Measurements from ENCODE around the gene AUTS2. TPM values are rescaled to one million over a fixed set of nuclear protein-coding genes. Genes with fewer than 3 reads are reported as not detected.
"Not testable (repeated sequence)": the region's sequence is repeated elsewhere in the genome, so short reads cannot be mapped to it uniquely, and the experiment has no call there.

Gene AUTS2
- total RNA-seq, 1 experiment from 2014 or later: under 0.01 TPM

DNA sequence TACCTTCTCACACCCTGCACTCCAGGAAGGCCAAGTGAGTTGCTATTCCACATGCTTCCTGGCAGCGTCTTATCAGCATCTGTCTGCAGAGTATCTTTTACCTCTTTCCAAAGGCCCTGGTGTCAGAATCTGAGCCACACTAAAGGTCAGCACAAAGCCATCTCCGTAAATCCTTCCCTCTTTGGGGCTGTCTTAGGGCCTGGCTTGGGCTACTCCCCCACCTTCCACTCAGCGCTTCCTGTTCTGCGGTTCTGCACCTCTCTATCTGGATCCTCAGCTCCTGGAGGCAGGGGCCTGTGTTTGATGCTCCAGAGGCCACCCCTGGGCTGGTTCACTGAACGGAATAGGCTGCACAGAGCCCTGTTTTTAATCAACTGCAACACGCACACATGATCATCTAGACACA lies 1198.8 kb downstream of the AUTS2 start:
- DNase-seq (ENCODE audit: low read depth): no peak

DNA sequence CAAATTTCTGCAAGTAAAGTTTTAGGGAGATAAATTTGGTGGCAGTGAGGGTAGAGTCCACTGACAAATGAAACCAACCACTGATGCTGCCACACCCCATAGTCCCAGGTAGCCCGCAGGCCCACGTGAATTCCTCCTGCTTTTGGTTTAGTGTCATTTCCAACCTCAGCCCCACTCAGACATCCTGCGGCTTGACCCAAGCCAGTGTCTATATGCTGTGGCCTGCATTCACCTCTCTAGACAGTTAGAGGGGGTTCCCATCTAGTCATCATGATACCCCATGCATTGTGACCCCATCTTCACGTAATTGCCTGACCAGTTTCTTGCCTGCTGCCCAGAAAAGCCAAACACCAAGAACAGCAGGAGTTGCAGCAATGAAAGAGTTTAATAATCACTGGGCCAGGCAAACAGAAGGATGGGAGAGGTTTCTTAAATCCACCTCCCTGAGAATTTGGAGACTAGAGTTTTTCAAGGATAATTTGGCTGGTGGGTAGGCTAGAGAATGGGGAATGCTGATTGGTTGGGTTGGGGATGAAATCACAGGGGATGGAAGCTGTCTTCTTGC lies 1201.6 kb downstream of the AUTS2 start:
- no peak for DNase-seq (ENCODE audit: low read depth)

DNA sequence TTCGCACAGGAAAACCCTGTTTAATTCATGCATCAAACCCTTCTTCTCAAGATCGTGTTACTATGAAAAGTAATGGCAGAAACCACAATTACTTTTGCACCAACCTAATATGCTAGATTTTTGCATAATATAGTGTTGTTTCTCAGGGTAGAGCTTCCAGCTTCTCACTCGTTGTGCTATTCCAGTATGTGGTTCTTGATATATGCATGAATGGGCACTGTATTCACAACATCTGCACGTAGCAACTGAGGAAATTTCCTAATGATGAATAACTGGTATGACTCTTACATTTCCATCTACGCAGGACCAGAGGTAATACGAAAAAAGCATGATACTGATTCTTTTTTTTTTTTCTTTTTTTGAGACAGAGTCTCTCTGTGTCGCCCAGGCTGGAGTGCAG lies 1207.1 kb downstream of the AUTS2 start:
- no peak for DNase-seq (ENCODE audit: low read depth)

DNA sequence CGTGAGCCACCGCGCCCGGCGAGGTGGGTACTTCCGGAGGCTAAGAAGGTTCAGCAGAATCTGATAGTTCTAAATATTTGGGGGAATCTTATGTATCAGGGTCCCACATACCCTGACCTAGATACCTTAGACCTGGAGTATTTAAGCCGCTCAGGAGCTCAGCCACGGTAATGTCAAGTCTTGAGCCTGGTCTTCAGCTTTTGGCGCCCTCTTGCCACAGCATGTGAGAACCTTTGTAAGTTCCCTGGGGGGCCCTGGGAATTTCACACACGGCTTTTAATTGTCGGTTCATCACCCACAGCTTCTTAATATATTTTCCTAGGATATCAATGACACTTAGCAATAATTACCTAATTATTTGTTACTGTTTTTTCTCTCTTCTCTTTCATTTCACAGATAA lies 1209.4 kb downstream of the AUTS2 start:
- no peak for DNase-seq (ENCODE audit: low read depth)

DNA sequence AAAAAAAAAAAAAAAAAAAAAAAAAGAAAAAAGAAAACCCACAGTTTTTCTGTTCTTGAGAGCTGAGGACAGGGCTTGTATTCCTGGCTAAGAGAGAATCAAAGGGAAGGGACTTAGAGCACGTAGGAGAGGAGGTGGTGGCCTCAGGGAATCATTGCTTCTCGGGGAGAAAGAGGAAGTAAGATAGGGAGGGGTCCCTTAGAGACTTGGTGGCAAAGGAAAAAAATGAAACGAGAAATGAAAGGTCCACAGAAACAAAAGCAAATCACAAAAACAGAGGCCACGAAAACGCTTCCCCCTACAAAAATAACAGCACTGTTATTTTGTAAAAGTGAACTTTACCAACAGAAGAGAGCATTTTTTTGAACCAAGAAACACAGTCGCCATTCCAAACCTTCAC lies 1210.6 kb downstream of the AUTS2 start:
- DNase-seq (ENCODE audit: low read depth): no peak

DNA sequence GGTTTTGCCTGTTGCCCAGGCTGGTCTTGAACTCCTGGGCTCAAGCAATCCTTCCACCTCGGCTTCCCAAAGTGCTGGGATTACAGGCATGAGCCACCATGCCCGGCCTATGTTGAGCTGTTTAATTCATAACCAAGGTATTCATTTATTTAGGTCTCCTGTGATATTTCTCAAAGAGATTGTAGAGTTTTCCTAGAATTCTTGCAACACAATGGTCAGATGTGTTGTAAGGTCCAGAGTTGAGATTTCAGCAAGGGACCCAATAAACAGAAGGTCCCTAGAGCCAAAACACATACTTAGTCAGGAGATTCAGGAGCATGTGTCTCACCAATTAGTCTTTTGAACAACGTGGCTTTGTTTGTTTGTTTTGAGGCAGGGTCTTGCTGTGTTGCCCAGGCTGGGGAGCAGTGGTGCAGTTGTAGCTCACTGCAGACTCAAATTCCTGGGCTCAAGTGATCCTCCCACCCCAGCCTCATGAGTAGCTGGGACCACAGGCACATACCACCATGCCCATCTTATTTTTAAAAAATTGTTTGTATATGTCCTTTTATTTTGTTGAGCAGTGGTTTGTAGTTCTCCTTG lies 1212.4 kb downstream of the AUTS2 start:
- no peak for DNase-seq (ENCODE audit: low read depth)

DNA sequence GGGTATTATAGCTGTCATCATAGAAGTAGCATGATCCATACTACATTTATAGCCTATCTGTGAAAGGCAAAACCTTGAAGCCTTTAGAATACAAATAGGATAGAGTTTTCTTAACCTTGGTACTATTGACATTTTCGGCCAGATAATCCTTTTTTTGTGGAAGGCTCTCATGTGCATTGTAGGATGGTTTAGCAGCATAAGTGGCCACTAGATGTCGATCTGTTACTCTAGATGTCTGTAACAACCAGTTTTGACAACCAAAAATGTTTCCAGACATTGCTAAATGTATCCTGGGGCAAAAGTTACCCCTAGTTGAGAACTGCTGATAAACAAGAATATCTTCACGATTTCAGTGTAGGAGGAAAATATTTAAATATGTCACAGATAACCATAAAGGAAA lies 1214.2 kb downstream of the AUTS2 start:
- DNase-seq (ENCODE audit: low read depth): no peak

DNA sequence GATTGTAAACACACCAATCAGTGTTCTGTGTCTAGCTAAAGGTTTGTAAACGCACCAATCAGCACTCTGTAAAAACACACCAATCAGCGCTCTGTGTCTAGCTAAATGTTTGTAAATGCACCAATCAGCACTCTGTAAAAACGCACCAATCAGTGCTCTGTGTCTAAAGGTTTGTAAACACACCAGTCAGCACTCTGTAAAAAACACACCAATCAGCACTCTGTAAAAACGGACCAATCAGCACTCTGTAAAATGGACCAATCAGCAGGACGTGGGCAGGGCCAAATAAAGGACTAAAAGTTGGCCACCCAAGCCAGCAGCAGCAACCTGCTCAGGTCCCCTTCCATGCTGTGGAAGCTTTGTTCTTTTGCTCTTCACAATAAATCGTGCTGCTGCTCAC lies 1224.2 kb downstream of the AUTS2 start:
- DNase-seq (ENCODE audit: low read depth): not testable (repeated sequence)

DNA sequence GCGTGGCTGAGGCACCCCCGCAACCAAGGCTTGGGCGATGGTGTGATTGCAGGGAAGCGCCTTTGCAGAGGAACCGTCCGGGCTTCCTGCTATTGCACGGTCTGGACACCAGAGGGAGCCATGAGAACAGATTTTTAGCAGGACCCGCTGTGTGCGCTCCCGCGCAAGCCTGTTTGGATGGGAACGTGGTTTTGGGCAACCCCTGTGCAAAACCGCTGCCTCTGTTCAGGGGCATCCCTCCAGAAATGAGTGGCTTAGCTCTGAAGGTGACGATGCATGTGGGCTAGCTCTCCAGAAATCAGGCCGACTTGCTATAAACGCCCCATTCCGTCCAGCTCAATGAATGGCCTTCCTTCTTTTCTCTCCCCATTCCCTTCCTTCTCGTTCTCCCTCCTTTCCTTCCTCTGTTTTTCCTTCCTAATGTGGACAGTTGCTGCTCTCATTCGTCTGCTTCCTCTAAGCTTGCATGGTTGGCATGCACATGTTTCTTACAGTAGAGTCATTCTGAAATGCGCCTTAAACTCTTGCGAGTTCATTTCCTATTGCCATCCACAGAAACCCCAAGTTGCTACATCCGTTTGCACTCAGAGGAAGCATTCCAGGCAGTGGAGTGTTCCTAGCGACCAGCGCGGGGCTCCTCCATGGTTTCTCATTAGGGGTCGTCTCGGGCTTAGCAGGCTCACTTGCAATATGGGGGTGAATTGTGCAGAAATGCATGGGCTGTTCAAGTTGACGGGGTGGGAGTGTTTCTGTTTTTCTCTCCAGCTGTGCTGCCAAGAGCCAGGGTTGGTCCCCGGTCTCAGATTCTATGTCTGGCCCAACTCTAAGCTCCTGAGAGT lies 1231.2 kb downstream of the AUTS2 start:
- DNase-seq (ENCODE audit: low read depth): peak; percentile 41

DNA sequence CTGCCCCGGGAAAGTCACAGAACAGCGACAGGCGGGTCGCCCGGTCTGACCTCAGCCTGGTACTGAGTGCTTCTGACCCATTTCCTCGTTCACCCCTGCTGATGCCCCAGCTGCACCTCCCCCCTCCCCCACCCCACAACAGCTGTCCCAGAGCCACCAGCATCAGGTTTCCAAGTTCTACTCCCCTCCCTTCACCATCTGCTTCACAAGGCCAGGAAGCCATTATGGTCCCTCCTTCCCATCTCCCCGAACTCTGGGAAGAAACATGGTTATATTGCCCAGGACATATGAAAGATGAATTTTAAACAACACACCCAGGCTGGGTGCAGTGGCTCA lies 1231.8 kb downstream of the AUTS2 start:
- no peak for DNase-seq (ENCODE audit: low read depth)

DNA sequence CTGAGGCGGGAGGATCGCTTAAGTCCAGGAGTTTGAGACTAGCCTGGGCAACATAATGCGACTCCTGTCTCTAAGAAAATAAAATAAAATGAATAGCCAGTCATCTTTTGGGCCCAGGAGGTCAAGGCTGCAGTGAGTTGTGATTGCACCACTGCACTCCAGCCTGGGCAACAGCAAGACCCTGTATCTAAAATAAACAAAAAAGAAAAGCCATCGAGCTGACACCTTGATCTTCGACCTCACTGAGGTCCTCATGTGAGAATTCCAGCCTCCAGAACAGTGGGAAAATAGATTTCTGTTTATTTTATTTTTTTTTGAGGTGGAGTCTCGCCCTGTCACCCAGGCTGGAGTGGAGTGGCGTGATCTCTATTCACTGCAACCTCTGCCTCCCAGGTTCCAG lies 1232.2 kb downstream of the AUTS2 start:
- no peak for DNase-seq (ENCODE audit: low read depth)

DNA sequence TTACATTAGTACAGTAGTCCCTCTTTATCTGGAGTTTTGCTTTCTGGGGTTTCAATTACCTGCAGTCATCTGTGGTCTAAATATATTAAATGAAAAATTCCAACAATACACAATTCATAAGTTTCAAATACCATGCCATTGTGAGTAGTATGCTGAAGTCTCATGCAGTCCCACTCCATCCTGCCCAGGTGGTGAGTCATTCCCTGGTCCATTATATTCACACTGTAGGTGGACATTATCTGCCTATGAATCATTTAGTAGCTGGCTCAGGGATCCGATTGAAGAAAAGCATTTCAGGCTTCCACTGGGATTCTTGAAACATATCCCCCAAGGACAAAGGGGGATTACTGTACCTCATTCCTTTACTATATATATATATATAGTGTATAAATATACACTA lies 1235.5 kb downstream of the AUTS2 start:
- peak; percentile 5 for DNase-seq (ENCODE audit: low read depth)

DNA sequence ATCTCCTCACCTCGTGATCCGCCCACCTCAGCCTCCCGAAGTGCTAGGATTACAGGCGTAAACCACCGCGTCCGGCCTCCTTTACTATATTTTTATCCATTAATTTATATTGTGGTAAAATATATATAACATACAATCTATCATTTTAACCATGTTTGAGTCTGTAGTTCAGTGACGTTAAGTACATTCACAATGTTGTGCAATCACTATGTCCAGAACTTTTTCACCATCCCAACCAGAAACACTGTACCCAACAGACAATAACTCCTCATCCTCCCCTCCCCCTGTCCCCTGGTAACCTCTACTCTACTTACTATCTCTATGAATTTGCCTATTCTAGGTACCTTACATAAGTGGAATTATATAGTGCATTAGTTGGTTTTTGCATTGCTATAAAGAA lies 1236.1 kb downstream of the AUTS2 start:
- no peak for DNase-seq (ENCODE audit: low read depth)

DNA sequence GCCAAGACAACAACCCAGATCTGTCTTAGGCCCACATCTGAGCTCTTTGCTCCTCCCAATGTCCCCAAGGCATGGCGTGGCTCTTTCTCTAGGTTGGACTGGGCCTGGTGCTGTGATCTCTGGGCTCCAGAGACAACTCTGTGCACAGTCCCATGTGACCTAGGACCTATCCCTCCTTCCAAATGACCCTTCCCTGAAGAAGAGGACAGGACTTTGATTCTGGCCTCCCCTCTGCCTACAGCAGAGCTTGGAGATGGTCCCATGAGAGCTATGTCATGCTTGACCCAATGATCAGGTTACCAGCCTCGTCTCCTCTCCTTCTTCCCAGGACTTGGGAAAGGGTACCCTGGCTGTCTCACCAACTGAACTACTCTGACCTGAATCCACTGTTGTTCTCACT lies 1237.4 kb downstream of the AUTS2 start:
- no peak for DNase-seq (ENCODE audit: low read depth)

DNA sequence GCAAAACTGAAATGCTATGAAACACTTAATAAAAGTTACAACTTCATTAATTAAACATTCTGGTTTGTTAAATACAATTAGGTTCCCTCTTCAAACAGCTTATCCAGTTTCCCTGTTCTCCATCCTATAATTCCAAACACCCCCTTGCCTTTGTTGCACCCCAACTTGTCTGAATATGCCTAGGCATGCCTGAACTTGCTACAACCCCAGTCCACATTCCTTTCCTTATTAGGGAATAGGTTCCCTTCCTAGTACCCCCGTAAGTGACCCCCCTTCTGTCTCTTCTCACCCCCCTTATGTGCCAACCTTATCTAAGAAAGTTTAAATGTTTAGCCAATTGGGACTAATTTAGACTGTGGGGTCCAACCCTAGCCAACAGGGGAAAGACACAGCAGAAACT lies 1238.0 kb downstream of the AUTS2 start:
- DNase-seq (ENCODE audit: low read depth): no peak

DNA sequence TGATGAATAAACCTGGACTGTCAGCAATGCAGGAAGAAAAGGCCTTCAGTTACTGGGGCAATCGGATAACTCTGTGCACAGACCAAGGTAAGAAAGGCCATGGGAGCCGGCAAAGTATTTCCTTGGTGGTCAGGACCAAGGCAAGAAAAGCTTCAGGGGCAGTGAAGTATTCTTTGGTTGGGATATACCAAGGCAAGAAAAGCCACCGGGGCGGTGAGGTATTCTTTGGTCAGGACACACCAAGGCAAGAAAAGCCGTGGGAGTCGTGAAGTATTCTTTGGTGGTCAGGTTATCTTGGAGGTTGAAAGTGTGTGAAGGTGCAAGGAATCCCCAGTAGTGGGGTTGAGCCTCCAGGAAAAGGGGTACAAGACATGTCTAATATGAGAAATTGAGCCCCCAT lies 1238.7 kb downstream of the AUTS2 start:
- DNase-seq (ENCODE audit: low read depth): no peak

DNA sequence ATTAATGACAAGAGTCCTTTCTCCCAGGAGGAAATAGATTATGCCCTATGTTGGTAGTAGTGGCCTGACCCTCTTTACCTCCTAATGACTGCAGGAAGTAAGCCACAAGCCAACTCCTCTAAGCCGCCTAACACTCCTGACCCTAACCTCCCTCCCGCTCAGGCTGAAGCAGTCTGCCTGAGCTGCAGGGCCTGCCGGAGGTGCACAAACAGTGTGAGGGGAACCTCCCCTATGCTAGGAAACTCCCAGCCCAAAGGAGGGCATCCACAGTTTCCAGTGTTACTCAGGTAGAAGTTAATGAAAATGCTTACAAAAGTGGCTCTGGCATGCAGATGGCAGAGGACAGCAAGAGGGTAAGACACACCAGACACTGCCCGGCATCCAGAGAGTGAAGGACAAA lies 1239.3 kb downstream of the AUTS2 start:
- DNase-seq (ENCODE audit: low read depth): no peak

DNA sequence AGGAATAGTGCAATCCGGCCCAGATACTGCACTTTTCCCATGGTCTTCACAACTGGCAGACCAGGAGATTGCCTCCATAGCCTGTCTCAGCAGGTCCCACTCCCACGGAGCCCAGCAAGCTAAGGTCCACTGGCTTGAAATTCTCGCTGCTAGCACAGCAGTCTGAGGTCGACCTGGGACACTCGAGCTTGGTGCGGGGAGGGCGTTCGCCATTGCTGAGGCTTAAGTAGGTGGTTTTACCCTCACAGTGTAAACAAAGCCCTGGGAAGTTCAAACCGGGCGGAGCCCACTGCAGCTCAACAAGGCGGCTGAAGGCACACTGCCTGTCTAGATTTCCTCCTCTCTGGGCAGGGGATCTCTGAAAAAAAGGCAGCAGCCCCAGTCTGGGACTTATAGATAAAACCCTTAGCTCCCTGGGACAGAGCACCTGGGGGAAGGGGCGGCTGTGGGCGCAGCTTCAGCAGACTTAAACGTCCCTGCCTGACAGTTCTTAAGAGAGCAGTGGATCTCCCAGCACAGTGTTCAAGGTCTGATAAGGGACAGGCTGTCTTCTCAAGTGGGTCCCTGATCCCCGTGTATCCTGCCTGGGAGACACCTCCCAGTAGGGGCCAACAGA lies 1240.1 kb downstream of the AUTS2 start:
- DNase-seq (ENCODE audit: low read depth): no peak
